ENCODE measurements around the gene CFAP251.
"Not testable (repeated sequence)": the region's sequence is repeated elsewhere in the genome, so short reads cannot be mapped to it uniquely, and the experiment has no call there.

Gene CFAP251

GRCh38 chr12:122029620-122030423 is 111.4 kb downstream of the CFAP251 start:
- no peak for DNase-seq

- no peak for DNase-seq
Measured at GRCh38 chr12:122030424-122031035, 112.1 kb downstream of the CFAP251 start.

GRCh38 chr12:122031342-122032216 is 113.2 kb downstream of the CFAP251 start:
- peak; percentile 77 for DNase-seq

GRCh38 chr12:122032580-122032979 is 114.2 kb downstream of the CFAP251 start:
- DNase-seq = no peak

- DNase-seq = no peak
Measured at GRCh38 chr12:122035292-122035691, 116.9 kb downstream of the CFAP251 start.

- DNase-seq = no peak
Measured at GRCh38 chr12:122036153-122036552, 117.8 kb downstream of the CFAP251 start.

GRCh38 chr12:122040579-122041386 is 122.4 kb downstream of the CFAP251 start:
- DNase-seq = no peak

GRCh38 chr12:122041458-122041857 is 123.1 kb downstream of the CFAP251 start:
- DNase-seq = not testable (repeated sequence)

- DNase-seq = no peak
Measured at GRCh38 chr12:122042910-122043309, 124.5 kb downstream of the CFAP251 start.

- DNase-seq = no peak
Measured at GRCh38 chr12:122043476-122043875, 125.1 kb downstream of the CFAP251 start.

GRCh38 chr12:122045262-122045661 is 126.9 kb downstream of the CFAP251 start:
- DNase-seq = no peak

- DNase-seq = no peak
Measured at GRCh38 chr12:122046145-122046544, 127.8 kb downstream of the CFAP251 start.

GRCh38 chr12:122048151-122048550 is 129.8 kb downstream of the CFAP251 start:
- DNase-seq = no peak

GRCh38 chr12:122049827-122050226 is 131.4 kb downstream of the CFAP251 start:
- no peak for DNase-seq

GRCh38 chr12:122050706-122051105 is 132.3 kb downstream of the CFAP251 start:
- DNase-seq = no peak

- no peak for DNase-seq
Measured at GRCh38 chr12:122051231-122051876, 133.0 kb downstream of the CFAP251 start.

- DNase-seq = no peak
Measured at GRCh38 chr12:122052285-122052684, 133.9 kb downstream of the CFAP251 start.
